SU-DHL-6 (cell line): ENCODE measurements around the gene NRXN2.

ENCODE experiments used
- CTCF ChIP-seq: fragments of 200-600 bp; sonication (generic); IDR thresholded peaks from one replicate; pipeline ENCODE4 v1.5.1; 2017; ENCODE audit warnings: antibody characterized with exemption, mild to moderate bottlenecking, low read length, moderate library complexity; ENCODE audit not compliant: insufficient read depth, poor library complexity, severe bottlenecking
- EZH2phosphoT487 ChIP-seq: fragments of 200-600 bp; sonication (generic), shearing (Covaris generic); conservative IDR thresholded peaks from 2 replicates; pipeline ENCODE4 v1.6.1; 2018; ENCODE audit warnings: mild to moderate bottlenecking, antibody characterized with exemption, low read length, moderate library complexity, mixed read lengths

GRCh38 chr11:64619196-64619595 is 103.8 kb downstream of the NRXN2 start:
- TF ChIP-seq CTCF (no peak), EZH2phosphoT487 (no peak)
